Testis (tissue), 2 donors: Measurements from ENCODE around the gene CD59.

Source experiments
- POLR2A ChIP-seq: fragments of 450-650 bp; IDR thresholded peaks from one replicate; pipeline ENCODE4 v1.6.1; 2017; ENCODE audit warnings: antibody characterized with exemption, mild to moderate bottlenecking, moderate library complexity
- TF ChIP-seq, protein P1 (sequence below), 3 experiments: fragments of 450-650 bp in 2 of 3; fragments of 200-600 bp in 1 of 3; sonication (generic) in 1 of 3; IDR thresholded peaks; one replicate each; pipeline ENCODE4 v1.5.1; 2016 to 2019; ENCODE audit warnings: antibody characterized with exemption in 3 of 3, mild to moderate bottlenecking in 2 of 3, moderate library complexity in 1 of 3

DNA sequence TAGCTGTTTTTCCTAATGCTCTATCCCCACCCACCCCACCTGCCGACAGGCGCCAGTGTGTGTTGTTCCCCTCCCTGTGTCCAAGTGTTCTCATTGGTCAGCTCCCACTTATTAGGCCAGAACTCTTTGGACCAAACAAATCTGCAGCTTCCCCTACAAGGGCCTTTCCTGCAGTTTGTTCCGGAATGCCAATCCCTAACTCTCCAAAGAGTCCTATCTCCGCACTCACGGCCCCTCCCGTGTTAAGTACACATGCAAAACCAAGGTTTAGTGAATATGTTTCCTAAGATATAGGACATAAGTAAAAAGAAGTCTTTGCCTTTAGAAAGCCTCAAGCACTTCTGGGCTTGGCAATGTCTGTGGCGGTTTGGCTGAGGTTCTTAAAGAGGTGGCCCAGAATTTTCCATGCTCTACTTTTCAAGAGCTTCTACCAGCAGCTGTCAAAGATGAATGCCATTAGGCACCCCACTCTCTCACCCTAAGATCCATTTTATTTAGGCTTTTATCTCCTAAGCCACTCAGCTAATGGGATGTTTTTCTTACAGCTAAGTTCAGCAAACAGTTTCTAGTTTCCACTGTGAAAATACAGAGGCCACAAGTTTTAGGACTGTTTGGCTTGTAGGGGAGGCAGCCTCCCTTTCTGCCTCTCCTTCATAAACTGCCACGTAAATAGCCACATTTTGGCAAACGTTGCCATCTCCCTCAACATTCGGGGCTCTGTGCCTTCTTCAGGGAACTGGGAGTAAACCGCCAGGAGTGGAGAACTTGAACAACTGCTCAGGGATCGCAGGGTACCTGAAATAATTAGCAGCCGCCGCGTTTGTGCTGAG lies 1.6 kb downstream of the CD59 start:
- TF ChIP-seq, protein P1, sequence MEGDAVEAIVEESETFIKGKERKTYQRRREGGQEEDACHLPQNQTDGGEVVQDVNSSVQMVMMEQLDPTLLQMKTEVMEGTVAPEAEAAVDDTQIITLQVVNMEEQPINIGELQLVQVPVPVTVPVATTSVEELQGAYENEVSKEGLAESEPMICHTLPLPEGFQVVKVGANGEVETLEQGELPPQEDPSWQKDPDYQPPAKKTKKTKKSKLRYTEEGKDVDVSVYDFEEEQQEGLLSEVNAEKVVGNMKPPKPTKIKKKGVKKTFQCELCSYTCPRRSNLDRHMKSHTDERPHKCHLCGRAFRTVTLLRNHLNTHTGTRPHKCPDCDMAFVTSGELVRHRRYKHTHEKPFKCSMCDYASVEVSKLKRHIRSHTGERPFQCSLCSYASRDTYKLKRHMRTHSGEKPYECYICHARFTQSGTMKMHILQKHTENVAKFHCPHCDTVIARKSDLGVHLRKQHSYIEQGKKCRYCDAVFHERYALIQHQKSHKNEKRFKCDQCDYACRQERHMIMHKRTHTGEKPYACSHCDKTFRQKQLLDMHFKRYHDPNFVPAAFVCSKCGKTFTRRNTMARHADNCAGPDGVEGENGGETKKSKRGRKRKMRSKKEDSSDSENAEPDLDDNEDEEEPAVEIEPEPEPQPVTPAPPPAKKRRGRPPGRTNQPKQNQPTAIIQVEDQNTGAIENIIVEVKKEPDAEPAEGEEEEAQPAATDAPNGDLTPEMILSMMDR (IDR thresholded peaks at IDR 0.05), result no peak
- no peak for TF ChIP-seq POLR2A
